Activated CD8-positive, alpha-beta memory T cell treated with anti-CD3 and anti-CD28 coated beads, Interleukin-2, amount 10 ng/mL, durations not matched to agents 7 days and 5 days (primary cell): ENCODE measurements around the gene ZBED1. TPM values are rescaled to one million over a fixed set of nuclear protein-coding genes. Genes with fewer than 3 reads are reported as not detected.
A peak's percentile ranks its signal among the peaks of the same experiment; 100 is the strongest.

ENCODE experiments used
- ATAC-seq: fragments of 150-1000 bp; cut with Tn5 transposase; one replicate; pipeline ENCODE4 v1.10.0; 2021; ENCODE audit warnings: moderate library complexity
- CTCF ChIA-PET: fragments of 350-600 bp; sonication (Branson Sonifier 250); formaldehyde crosslinking; loops from one replicate; lab custom pipeline; 2021; ENCODE audit warnings: antibody characterized with exemption; lab: Charles Lee
- DNase-seq: peaks from one replicate; pipeline ENCODE4 v3.0.0-alpha.2; 2020
- H3K27ac Mint-ChIP-seq: one replicate; pipeline ENCODE4 v1.8.0; 2021; ENCODE audit warnings: mild to moderate bottlenecking, mixed read lengths
- H3K27me3 Mint-ChIP-seq: one replicate; pipeline ENCODE4 v1.8.0; 2021; ENCODE audit warnings: mixed read lengths
- H3K36me3 Mint-ChIP-seq: one replicate; pipeline ENCODE4 v1.8.0; 2021; ENCODE audit warnings: mild to moderate bottlenecking, mixed read lengths
- H3K4me1 Mint-ChIP-seq: one replicate; pipeline ENCODE4 v1.8.0; 2021; ENCODE audit warnings: mixed read lengths
- H3K4me3 Mint-ChIP-seq: one replicate; pipeline ENCODE4 v1.8.0; 2021; ENCODE audit warnings: mild to moderate bottlenecking, moderate library complexity, mixed read lengths
- H3K9me3 Mint-ChIP-seq: one replicate; pipeline ENCODE4 v1.8.0; 2022; ENCODE audit warnings: low read depth, mixed read lengths
- total RNA-seq, 2 experiments: library from RNA; stranded (reverse); gene quantifications; one replicate each; pipeline ENCODE4 v1.2.3, GENCODE V29; 2021

Gene ZBED1
- total RNA-seq: 10 to 100 TPM; 31.7 to 34.9 TPM

- DNase-seq: peak; percentile 62
- H3K4me1 Mint-ChIP-seq: peaks cover 27% of the 10 kb centered on the region
- no peaks in the 10 kb centered on the region for H3K27me3 Mint-ChIP-seq
- H3K36me3 Mint-ChIP-seq: peaks cover 3% of the 10 kb centered on the region
- no peaks in the 10 kb centered on the region for H3K9me3 Mint-ChIP-seq
- CTCF ChIA-PET: no interaction called here
- H3K27ac Mint-ChIP-seq: peak within 1 kb of the TSS; percentile 80
- ATAC-seq: peak; percentile 78
- peak within 1 kb of the TSS; percentile 78 for H3K4me3 Mint-ChIP-seq
These were observed at the start of gene ZBED1, which contains the start of gene DHRSX for GRCh38 chrX:2500803-2501558. ZBED1 (minus strand) TSS chrX:2500976; CDS start chrX:2490719, 10,257 bp downstream. DHRSX (minus strand) TSS chrX:2500976; CDS start chrX:2500925, 51 bp downstream.

- Mint-ChIP-seq H3K4me3 (no peak overlapping the region), H3K27ac (no peak overlapping the region), H3K27me3 (no peaks in the 10 kb centered on the region), H3K9me3 (no peaks in the 10 kb centered on the region), H3K36me3 (no peaks in the 10 kb centered on the region), H3K4me1 (no peaks in the 10 kb centered on the region)
- ATAC-seq (no peak), DNase-seq (no peak)
- CTCF ChIA-PET: no interaction called here
These were observed 49.1 kb upstream of the ZBED1 start for GRCh38 chrX:2549876-2550275.

- DNase-seq: no peak
- no peaks in the 10 kb centered on the region for H3K9me3 Mint-ChIP-seq
- ATAC-seq: no peak
- no peak overlapping the region for H3K4me3 Mint-ChIP-seq
- CTCF ChIA-PET: no interaction called here
- no peaks in the 10 kb centered on the region for H3K36me3 Mint-ChIP-seq
- H3K4me1 Mint-ChIP-seq: no peaks in the 10 kb centered on the region
- H3K27me3 Mint-ChIP-seq: no peaks in the 10 kb centered on the region
- H3K27ac Mint-ChIP-seq: no peak overlapping the region
These were observed 48.1 kb upstream of the ZBED1 start for GRCh38 chrX:2548711-2549423.

GRCh38 chrX:2547736-2548135, 47.0 kb upstream of the ZBED1 start:
- Mint-ChIP-seq H3K4me1 (no peaks in the 10 kb centered on the region), H3K27me3 (no peaks in the 10 kb centered on the region), H3K27ac (no peak overlapping the region), H3K9me3 (no peaks in the 10 kb centered on the region), H3K4me3 (no peak overlapping the region), H3K36me3 (no peaks in the 10 kb centered on the region)
- DNase-seq: no peak
- ATAC-seq: no peak
- CTCF ChIA-PET: no interaction called here

GRCh38 chrX:2546496-2546895, 45.7 kb upstream of the ZBED1 start:
- H3K9me3 Mint-ChIP-seq: no peaks in the 10 kb centered on the region

GRCh38 chrX:2545144-2545543, 44.4 kb upstream of the ZBED1 start:
- ATAC-seq: no peak
- CTCF ChIA-PET: no interaction called here
- Mint-ChIP-seq H3K27ac (no peak overlapping the region), H3K4me3 (no peak overlapping the region), H3K4me1 (peaks cover 2% of the 10 kb centered on the region), H3K9me3 (no peaks in the 10 kb centered on the region), H3K27me3 (peaks cover 2% of the 10 kb centered on the region), H3K36me3 (no peaks in the 10 kb centered on the region)
- DNase-seq: no peak

More at GRCh38 chrX:2546496-2546895, 45.7 kb upstream of the ZBED1 start:
- peaks cover 2% of the 10 kb centered on the region for H3K27me3 Mint-ChIP-seq
- H3K27ac Mint-ChIP-seq: no peak overlapping the region
- CTCF ChIA-PET: no interaction called here
- no peak overlapping the region for H3K4me3 Mint-ChIP-seq
- ATAC-seq: no peak
- H3K4me1 Mint-ChIP-seq: peaks cover 2% of the 10 kb centered on the region
- no peaks in the 10 kb centered on the region for H3K36me3 Mint-ChIP-seq
- DNase-seq: no peak

GRCh38 chrX:2542826-2543521, 42.2 kb upstream of the ZBED1 start:
- no peak overlapping the region for H3K4me3 Mint-ChIP-seq
- no peak for ATAC-seq

GRCh38 chrX:2541603-2542002, 40.8 kb upstream of the ZBED1 start:
- Mint-ChIP-seq H3K27me3 (peaks cover 5% of the 10 kb centered on the region), H3K9me3 (no peaks in the 10 kb centered on the region), H3K4me3 (no peak overlapping the region), H3K4me1 (peaks cover 2% of the 10 kb centered on the region), H3K36me3 (no peaks in the 10 kb centered on the region), H3K27ac (no peak overlapping the region)
- no peak for DNase-seq
- ATAC-seq: no peak
- CTCF ChIA-PET: no interaction called here

More at GRCh38 chrX:2542826-2543521, 42.2 kb upstream of the ZBED1 start:
- H3K9me3 Mint-ChIP-seq: no peaks in the 10 kb centered on the region
- CTCF ChIA-PET: no interaction called here
- no peak for DNase-seq
- no peaks in the 10 kb centered on the region for H3K36me3 Mint-ChIP-seq
- peaks cover 2% of the 10 kb centered on the region for H3K27me3 Mint-ChIP-seq
- H3K4me1 Mint-ChIP-seq: peaks cover 2% of the 10 kb centered on the region
- no peak overlapping the region for H3K27ac Mint-ChIP-seq

- H3K4me3 Mint-ChIP-seq: no peak overlapping the region
- peaks cover 5% of the 10 kb centered on the region for H3K27me3 Mint-ChIP-seq
- H3K27ac Mint-ChIP-seq: no peak overlapping the region
- no peaks in the 10 kb centered on the region for H3K36me3 Mint-ChIP-seq
- CTCF ChIA-PET: no interaction called here
- H3K4me1 Mint-ChIP-seq: peaks cover 2% of the 10 kb centered on the region
- DNase-seq (no peak), ATAC-seq (no peak)
- H3K9me3 Mint-ChIP-seq: no peaks in the 10 kb centered on the region
These were observed 39.7 kb upstream of the ZBED1 start for GRCh38 chrX:2540426-2540947.

- Mint-ChIP-seq H3K36me3 (no peaks in the 10 kb centered on the region), H3K4me3 (no peak overlapping the region), H3K4me1 (peaks cover 2% of the 10 kb centered on the region), H3K9me3 (no peaks in the 10 kb centered on the region), H3K27ac (no peak overlapping the region), H3K27me3 (peaks cover 5% of the 10 kb centered on the region)
- DNase-seq (no peak), ATAC-seq (no peak)
- CTCF ChIA-PET: no interaction called here
These were observed 38.8 kb upstream of the ZBED1 start for GRCh38 chrX:2539586-2539985.

- ATAC-seq: no peak
- H3K36me3 Mint-ChIP-seq: no peaks in the 10 kb centered on the region
- no peaks in the 10 kb centered on the region for H3K9me3 Mint-ChIP-seq
- peaks cover 7% of the 10 kb centered on the region for H3K27me3 Mint-ChIP-seq
- CTCF ChIA-PET: no interaction called here
- no peak for DNase-seq
- peaks cover 2% of the 10 kb centered on the region for H3K4me1 Mint-ChIP-seq
- H3K4me3 Mint-ChIP-seq: no peak overlapping the region
- H3K27ac Mint-ChIP-seq: no peak overlapping the region
These were observed 37.4 kb upstream of the ZBED1 start for GRCh38 chrX:2538031-2538757.

- H3K27me3 Mint-ChIP-seq: peaks cover 7% of the 10 kb centered on the region
- H3K36me3 Mint-ChIP-seq: no peaks in the 10 kb centered on the region
- ATAC-seq (no peak), DNase-seq (no peak)
- no peak overlapping the region for H3K4me3 Mint-ChIP-seq
- CTCF ChIA-PET: no interaction called here
- H3K27ac Mint-ChIP-seq: no peak overlapping the region
- H3K9me3 Mint-ChIP-seq: no peaks in the 10 kb centered on the region
- no peaks in the 10 kb centered on the region for H3K4me1 Mint-ChIP-seq
These were observed 36.2 kb upstream of the ZBED1 start for GRCh38 chrX:2536974-2537373.

GRCh38 chrX:2536141-2536540, 35.4 kb upstream of the ZBED1 start:
- no peak for DNase-seq
- no peak for ATAC-seq
- H3K27me3 Mint-ChIP-seq: peaks cover 5% of the 10 kb centered on the region
- CTCF ChIA-PET: no interaction called here
- H3K4me1 Mint-ChIP-seq: no peaks in the 10 kb centered on the region
- no peak overlapping the region for H3K27ac Mint-ChIP-seq
- no peaks in the 10 kb centered on the region for H3K36me3 Mint-ChIP-seq
- H3K9me3 Mint-ChIP-seq: no peaks in the 10 kb centered on the region
- H3K4me3 Mint-ChIP-seq: no peak overlapping the region
